ENCODE data around the gene OPN1MW3.
A peak's percentile ranks its signal among the peaks of the same experiment; 100 is the strongest.
"Not testable (repeated sequence)": the region's sequence is repeated elsewhere in the genome, so short reads cannot be mapped to it uniquely, and the experiment has no call there.

OPN1MW3 gene

DNA sequence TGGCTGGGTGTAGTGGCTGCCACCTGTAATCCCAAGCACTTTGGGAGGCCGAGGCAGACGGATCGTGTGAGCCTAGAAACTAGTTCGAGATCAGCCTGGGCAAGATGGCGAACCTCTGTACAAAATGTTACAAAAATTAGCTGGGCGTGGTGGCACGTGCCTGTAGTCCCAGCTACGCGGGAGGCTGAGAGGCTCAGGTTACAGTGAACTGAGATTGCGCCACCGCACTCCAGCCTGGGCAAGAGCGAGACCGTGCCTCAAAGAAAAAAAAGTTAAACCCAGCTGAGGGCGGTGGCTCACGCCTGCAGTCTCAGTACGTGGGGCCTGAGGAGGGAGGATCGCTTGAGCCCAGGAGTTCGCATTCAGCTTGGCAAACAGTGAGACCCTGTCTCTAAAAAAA, 39.3 kb downstream of the OPN1MW3 start:
- no peak for DNase-seq (ENCODE audit: low read depth, low spot score)

- DNase-seq (ENCODE audit: low read depth, low spot score), result no peak
Observed at GRCh38 chrX:154298312-154298711, 40.9 kb downstream of the OPN1MW3 start.

DNA sequence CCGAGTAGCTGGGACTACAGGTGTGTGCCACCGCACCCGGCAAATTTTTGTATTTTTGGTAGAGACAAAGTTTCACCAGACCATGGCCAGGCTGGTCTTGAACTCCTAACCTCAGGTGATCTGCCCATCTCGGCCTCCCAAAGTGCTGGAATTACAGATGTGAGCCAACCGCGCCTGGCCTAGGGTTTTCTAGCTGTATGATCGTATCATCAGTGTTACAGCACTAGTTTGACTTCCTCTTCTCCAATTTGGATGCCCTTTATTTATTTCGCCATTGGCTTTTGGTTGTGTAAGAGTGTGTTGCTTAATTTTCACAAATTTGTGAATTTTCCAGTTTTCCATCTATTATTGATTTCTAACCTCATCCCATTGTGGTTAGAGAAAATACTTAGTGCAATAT, 43.4 kb downstream of the OPN1MW3 start:
- no peak for DNase-seq (ENCODE audit: low read depth, low spot score)

DNA sequence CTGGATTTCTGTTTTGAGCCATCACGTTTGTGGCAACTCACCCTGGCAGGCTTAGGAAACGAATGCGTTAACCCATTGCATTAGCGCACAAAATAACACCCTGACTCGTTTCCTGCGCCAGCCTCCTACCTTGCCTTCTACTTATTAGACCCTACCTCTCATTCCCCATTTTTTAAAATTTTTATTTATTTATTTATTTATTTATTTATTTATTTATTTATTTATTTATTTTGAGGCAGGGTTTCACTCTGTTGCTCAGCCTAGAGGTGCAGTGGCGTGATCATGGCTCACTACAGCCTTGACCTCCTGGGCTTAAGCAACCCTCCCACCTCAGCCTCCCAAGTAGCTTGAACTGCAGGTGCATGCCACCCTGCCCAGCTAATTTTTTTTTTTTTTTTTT, 45.6 kb downstream of the OPN1MW3 start:
- DNase-seq (ENCODE audit: low read depth, low spot score), result not testable (repeated sequence)

GRCh38 chrX:154303476-154303875, 46.1 kb downstream of the OPN1MW3 start:
- no peak for DNase-seq (ENCODE audit: low read depth, low spot score)

GRCh38 chrX:154304846-154305245, 47.5 kb downstream of the OPN1MW3 start:
- DNase-seq (ENCODE audit: low read depth, low spot score), result peak; percentile 56

- DNase-seq (ENCODE audit: low read depth, low spot score), result no peak
Observed at GRCh38 chrX:154305541-154306205, 48.3 kb downstream of the OPN1MW3 start.

- DNase-seq (ENCODE audit: low read depth, low spot score), result no peak
Observed at GRCh38 chrX:154307202-154307601, 49.8 kb downstream of the OPN1MW3 start.

DNA sequence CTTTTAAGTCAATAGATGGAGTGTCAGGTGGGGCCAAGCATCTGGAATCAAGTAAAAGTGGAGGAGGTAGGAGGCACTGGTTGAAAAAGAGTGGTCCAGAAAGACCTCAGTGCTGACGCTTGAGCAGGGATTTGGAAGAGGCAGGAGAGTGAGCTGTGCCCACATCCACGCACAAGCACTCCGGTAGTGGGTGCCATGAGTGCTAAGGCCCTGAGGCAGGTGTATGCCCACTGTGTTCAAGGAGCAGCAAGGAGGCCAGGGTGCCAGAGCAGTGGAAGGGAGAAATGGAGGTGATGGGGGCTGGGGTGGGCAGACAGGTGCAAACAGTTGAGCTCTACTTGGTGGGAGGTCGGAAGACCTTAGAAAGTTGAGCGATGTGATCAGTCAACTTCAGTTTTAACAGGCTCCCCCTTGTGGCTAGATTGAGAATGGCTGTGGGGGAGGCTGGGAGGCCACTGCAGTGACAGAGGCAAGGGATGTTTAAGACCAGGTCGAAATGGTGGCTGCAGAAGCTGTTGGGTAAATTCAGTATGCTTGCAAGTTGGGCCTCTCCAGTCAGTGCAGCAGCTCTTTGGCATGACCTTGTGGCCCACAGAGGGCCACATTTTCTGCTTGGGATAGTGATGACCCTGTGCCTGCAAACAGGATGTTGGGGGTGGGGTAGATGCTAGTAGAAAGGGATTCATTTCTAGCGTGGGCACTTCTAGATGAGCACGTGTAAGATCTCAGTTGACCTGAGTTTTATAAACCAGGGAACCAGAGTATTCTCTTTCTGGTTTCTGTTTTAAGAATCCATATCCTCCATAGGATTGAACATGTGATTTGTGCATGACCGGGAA, 50.9 kb downstream of the OPN1MW3 start:
- peak; percentile 88 for DNase-seq (ENCODE audit: low read depth, low spot score)

DNA sequence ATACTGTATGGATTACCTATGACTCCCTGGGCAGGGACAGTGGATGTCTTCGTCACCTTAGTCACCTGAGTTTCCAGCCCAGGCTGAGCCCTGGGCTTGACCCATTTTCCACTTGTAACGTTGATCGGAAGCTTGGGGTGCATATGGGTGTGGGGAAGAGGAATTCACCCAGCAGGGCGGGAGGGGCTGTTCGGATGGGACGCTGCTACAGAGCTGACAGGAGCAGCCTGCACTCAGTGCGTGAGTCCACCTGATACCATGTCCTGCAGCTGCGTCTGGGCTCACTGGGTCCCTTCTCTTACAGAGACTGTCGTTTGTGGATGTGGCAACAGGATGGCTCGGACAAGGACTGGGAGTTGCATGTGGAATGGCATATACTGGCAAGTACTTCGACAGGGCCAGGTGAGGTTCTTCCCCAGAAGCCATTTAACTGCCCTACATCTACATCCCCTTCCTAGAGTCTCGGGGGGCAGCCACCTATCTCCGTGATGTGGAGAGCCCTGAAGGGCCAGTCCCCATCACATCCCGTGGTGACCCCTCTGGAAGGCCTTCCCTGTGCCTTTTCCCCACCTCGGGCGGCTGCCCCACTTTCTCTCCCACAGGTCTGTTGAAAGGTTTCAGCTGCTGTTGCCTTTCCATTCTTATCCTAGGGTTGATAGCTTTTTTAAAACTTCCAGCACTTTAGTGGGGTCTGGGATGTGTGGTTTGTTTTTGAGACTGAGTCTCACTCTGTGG, 51.8 kb downstream of the OPN1MW3 start:
- no peak for DNase-seq (ENCODE audit: low read depth, low spot score)

- DNase-seq (ENCODE audit: low read depth, low spot score), result no peak
Observed at GRCh38 chrX:154310616-154311536, 53.5 kb downstream of the OPN1MW3 start.

DNA sequence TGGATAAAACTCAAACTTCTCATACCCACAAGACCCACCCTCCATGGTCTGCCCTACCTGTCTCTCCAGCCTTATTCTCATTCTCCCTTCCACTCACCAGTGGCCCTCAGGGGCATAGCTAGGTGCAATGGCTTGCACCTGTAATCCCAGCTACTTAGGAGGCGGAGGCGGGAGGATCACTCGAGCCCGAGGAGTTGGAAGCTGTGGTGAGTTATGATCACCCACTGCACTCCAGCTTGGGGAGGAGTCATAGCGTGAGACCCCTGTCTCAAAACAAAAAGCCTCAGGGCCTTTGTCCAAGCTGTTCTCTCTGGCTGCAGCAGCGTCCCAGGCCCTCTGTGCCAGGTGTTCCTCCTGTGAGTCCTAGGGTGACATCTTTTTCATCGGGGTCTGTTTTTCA, 54.7 kb downstream of the OPN1MW3 start:
- DNase-seq (ENCODE audit: low read depth, low spot score), result no peak

- DNase-seq (ENCODE audit: low read depth, low spot score), result no peak
Observed at GRCh38 chrX:154313147-154313546, 55.8 kb downstream of the OPN1MW3 start.

DNA sequence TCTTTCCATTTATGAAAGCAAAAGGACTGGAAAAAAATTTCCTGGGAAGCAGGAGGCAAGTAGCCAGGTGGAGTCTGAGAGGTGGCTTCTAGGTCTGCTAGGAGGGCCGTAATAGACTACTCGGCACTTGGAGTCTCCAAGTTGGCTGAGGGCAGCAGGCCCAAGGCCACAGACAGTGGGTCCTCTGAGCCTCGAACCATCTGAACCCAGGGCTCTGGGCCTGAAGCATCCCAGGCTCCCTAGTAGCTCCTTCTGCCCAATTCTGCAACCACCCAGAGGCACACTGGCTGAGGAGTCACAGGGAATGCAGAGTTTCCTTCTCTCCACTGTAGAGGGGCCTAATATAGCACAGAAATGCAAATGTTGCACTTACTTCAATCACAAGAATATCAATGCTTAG, 58.0 kb downstream of the OPN1MW3 start:
- DNase-seq (ENCODE audit: low read depth, low spot score), result no peak

DNA sequence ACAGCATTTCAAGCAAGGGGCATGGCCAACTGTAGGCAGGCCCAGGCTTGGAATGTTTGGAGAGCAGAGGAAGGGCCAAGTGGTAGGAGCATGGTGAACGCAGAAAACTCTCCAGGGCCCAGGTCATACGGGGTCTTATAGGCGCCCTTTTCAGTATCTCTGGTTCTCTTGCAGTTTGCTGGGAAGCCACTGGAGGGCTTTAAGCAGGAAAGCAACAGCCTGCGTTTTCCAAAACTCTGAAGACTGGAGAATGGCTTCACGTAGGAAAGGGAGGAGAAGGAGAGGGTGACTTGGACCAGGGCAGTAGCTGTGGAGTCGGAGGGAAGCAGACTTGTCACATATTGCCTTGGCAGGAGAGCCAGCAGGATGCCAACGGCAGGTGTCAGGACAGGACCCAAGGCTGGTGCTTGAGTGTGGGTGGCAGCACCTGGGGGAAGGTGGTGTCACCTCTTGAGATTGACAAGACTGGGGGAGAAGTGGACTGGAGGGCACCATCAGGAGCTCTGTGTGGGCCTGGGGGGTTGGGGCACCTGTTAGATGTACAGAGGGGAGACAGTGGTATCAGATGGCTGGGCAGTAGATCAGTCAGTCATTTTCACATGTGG, 60.1 kb downstream of the OPN1MW3 start:
- DNase-seq (ENCODE audit: low read depth, low spot score), result peak; percentile 78

- DNase-seq (ENCODE audit: low read depth, low spot score), result no peak
Observed at GRCh38 chrX:154320406-154320805, 63.0 kb downstream of the OPN1MW3 start.

All from ELF-1 (cell line).